ENCODE results near the gene CTAG1B.
A peak's percentile ranks its signal among the peaks of the same experiment; 100 is the strongest.
"Not testable (repeated sequence)": the region's sequence is repeated elsewhere in the genome, so short reads cannot be mapped to it uniquely, and the experiment has no call there.

Gene CTAG1B

DNA sequence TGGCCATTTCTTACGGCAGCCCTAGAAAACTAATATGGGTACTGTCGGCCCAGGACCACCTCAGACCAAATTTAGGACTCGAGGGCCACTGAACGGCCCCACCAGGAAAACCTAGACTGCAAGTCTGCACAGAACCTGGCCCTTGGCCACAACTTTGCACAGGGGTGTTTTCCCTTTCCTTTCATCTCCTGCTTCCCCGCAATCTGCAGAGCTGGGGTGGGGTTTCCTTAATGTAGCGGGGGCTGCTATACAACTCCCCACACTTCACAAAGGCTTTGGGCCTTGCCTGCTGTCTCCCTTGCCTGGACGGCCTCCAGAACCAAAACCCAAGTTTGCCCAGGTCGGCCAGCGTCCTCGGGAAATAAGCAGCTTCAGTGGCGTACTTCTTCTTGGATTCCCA lies 11.9 kb upstream of the CTAG1B start:
- H3K4me1 ChIP-seq (ENCODE audit: insufficient read depth, low read length); H3K4me3 ChIP-seq (ENCODE audit: low read depth in 1 of 2, low read length in 2 of 2); H4K20me1 ChIP-seq (ENCODE audit: insufficient read depth, low read length); H3K27me3 ChIP-seq (ENCODE audit: insufficient read depth, low read length, poor library complexity); DNase-seq; H3K9me3 ChIP-seq (ENCODE audit: insufficient read depth, low read length, severe bottlenecking); ATAC-seq (ENCODE audit: insufficient read depth, low read depth); H3K4me2 ChIP-seq (ENCODE audit: insufficient read depth, low read length); H3K36me3 ChIP-seq (ENCODE audit: insufficient read depth, low read length); H2AFZ ChIP-seq (ENCODE audit: low read depth, low read length); H3K79me2 ChIP-seq (ENCODE audit: insufficient read depth, low read length); H3K9ac ChIP-seq (ENCODE audit: low read depth, low read length); H3K27ac ChIP-seq (ENCODE audit: low read length): not testable (repeated sequence)

- H3K9ac ChIP-seq (ENCODE audit: low read depth, low read length); H3K4me3 ChIP-seq (ENCODE audit: low read depth in 1 of 2, low read length in 2 of 2); H3K4me1 ChIP-seq (ENCODE audit: insufficient read depth, low read length); H3K79me2 ChIP-seq (ENCODE audit: insufficient read depth, low read length); H3K27me3 ChIP-seq (ENCODE audit: insufficient read depth, low read length, poor library complexity); H3K27ac ChIP-seq (ENCODE audit: low read length); H3K9me3 ChIP-seq (ENCODE audit: insufficient read depth, low read length, severe bottlenecking); H2AFZ ChIP-seq (ENCODE audit: low read depth, low read length); H3K36me3 ChIP-seq (ENCODE audit: insufficient read depth, low read length); DNase-seq; H3K4me2 ChIP-seq (ENCODE audit: insufficient read depth, low read length); H4K20me1 ChIP-seq (ENCODE audit: insufficient read depth, low read length): not testable (repeated sequence)
- peak; percentile 80 for ATAC-seq (ENCODE audit: insufficient read depth, low read depth)
Observed at GRCh38 chrX:154628960-154629359, 9.9 kb upstream of the CTAG1B start.

DNA sequence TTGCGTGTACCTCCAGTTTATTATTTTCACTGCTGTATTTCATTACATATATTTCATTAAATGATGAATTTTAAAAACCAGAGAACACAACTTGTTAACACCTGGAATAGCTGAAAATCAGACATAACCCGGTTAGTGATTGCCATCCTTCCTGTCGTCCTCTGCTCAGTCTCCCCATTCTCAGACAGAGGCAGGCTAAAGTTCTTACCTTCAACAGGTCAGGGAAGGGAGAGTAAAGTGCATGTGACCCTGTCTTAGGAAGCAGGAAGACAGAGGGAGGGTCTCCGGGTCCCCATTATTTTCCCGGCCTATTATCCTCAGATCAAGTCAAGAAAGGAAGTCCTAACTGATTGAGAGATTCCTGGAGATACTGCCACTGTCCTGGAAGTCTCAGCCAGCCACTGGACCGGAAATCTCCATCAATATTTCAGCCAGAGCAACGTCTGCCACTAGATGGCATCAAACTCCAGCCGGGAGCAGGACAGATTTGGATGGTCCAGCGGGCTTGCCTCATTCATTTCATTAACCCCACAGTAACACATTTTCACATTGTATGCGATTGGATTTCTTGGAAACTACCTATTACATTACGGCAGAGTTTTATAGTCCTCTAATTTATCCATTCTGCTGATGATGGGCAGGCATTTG lies 1.8 kb upstream of the CTAG1B start:
- not testable (repeated sequence) for H3K4me3 ChIP-seq (ENCODE audit: low read depth in 1 of 2, low read length in 2 of 2); H3K79me2 ChIP-seq (ENCODE audit: insufficient read depth, low read length); H2AFZ ChIP-seq (ENCODE audit: low read depth, low read length); H3K36me3 ChIP-seq (ENCODE audit: insufficient read depth, low read length); H3K4me1 ChIP-seq (ENCODE audit: insufficient read depth, low read length); H3K4me2 ChIP-seq (ENCODE audit: insufficient read depth, low read length); H3K9ac ChIP-seq (ENCODE audit: low read depth, low read length); H3K9me3 ChIP-seq (ENCODE audit: insufficient read depth, low read length, severe bottlenecking); DNase-seq; H3K27ac ChIP-seq (ENCODE audit: low read length); ATAC-seq (ENCODE audit: insufficient read depth, low read depth); H3K27me3 ChIP-seq (ENCODE audit: insufficient read depth, low read length, poor library complexity); H4K20me1 ChIP-seq (ENCODE audit: insufficient read depth, low read length)

DNA sequence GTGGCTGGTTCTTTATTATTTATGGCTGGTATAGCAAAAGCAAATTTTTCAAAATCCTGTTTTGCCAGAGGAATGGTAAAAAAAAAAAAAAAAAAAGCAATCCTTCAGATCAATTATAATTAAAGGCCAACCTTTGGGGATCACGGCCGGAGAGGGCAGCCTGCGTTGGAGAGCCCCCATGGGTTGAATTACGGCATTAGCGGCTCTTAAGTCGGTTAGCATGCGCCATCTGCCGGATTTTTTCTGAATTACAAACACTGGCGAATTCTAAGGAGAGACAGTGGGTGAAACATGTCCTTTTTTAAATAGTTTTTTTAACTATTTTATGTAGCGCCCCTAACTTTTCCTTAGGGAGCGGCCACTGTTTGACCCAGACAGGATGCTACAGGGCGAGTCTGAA lies 5.5 kb downstream of the CTAG1B start:
- not testable (repeated sequence) for H2AFZ ChIP-seq (ENCODE audit: low read depth, low read length); H3K4me2 ChIP-seq (ENCODE audit: insufficient read depth, low read length); H3K27me3 ChIP-seq (ENCODE audit: insufficient read depth, low read length, poor library complexity); H3K9ac ChIP-seq (ENCODE audit: low read depth, low read length); H3K9me3 ChIP-seq (ENCODE audit: insufficient read depth, low read length, severe bottlenecking); H3K4me1 ChIP-seq (ENCODE audit: insufficient read depth, low read length); H3K36me3 ChIP-seq (ENCODE audit: insufficient read depth, low read length); ATAC-seq (ENCODE audit: insufficient read depth, low read depth); DNase-seq; H3K27ac ChIP-seq (ENCODE audit: low read length); H3K79me2 ChIP-seq (ENCODE audit: insufficient read depth, low read length); H3K4me3 ChIP-seq (ENCODE audit: low read depth in 1 of 2, low read length in 2 of 2); H4K20me1 ChIP-seq (ENCODE audit: insufficient read depth, low read length)

DNA sequence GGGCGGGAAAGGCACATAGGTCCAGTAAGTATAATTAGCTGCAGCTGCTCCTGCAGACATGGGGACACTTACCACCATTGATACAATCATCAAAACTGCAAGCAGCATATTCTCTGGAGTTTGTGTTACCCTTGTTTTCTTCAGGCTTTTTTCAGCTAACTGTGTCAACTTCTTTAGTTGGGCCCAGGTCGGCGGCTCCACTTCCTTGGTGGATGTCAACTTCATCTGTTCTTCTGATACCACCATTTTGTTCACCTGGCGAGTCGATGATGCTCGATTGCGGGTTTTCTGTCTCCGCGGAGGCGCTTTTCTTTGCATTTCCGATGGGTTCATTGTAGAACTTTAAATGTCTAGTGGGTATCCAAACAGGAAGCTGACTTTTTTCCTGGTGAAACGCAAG lies 7.9 kb downstream of the CTAG1B start:
- H2AFZ ChIP-seq (ENCODE audit: low read depth, low read length); H3K9me3 ChIP-seq (ENCODE audit: insufficient read depth, low read length, severe bottlenecking): not testable (repeated sequence)

DNA sequence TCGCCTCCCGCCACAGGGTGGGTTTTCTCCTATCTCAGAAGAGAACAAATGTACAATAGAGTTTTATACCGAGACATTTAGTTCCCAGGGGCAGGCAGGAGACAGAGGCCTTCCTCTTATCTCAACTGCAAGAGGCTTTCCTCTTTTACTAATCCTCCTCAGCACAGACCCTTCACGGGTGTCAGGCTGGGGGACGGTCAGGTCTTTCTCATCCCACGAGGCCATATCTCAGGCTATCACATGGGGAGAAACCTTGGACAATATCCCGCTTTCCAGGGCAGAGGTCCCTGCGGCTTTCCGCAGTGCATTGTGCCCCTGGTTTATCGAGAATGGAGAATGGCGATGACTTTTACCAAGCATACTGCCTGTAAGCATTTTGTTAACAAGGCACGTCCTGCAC lies 10.3 kb downstream of the CTAG1B start:
- H4K20me1 ChIP-seq (ENCODE audit: insufficient read depth, low read length); H3K36me3 ChIP-seq (ENCODE audit: insufficient read depth, low read length); H3K4me1 ChIP-seq (ENCODE audit: insufficient read depth, low read length); H3K9ac ChIP-seq (ENCODE audit: low read depth, low read length); H2AFZ ChIP-seq (ENCODE audit: low read depth, low read length); H3K4me2 ChIP-seq (ENCODE audit: insufficient read depth, low read length); H3K9me3 ChIP-seq (ENCODE audit: insufficient read depth, low read length, severe bottlenecking); DNase-seq; H3K27ac ChIP-seq (ENCODE audit: low read length); ATAC-seq (ENCODE audit: insufficient read depth, low read depth); H3K79me2 ChIP-seq (ENCODE audit: insufficient read depth, low read length); H3K4me3 ChIP-seq (ENCODE audit: low read depth in 1 of 2, low read length in 2 of 2); H3K27me3 ChIP-seq (ENCODE audit: insufficient read depth, low read length, poor library complexity): not testable (repeated sequence)

More for the DNA sequence above, 7.9 kb downstream of the CTAG1B start:
- ATAC-seq (ENCODE audit: insufficient read depth, low read depth); H3K9ac ChIP-seq (ENCODE audit: low read depth, low read length); DNase-seq; H3K4me1 ChIP-seq (ENCODE audit: insufficient read depth, low read length); H3K4me3 ChIP-seq (ENCODE audit: low read depth in 1 of 2, low read length in 2 of 2); H3K79me2 ChIP-seq (ENCODE audit: insufficient read depth, low read length); H3K4me2 ChIP-seq (ENCODE audit: insufficient read depth, low read length); H3K36me3 ChIP-seq (ENCODE audit: insufficient read depth, low read length); H3K27me3 ChIP-seq (ENCODE audit: insufficient read depth, low read length, poor library complexity); H4K20me1 ChIP-seq (ENCODE audit: insufficient read depth, low read length); H3K27ac ChIP-seq (ENCODE audit: low read length): not testable (repeated sequence)

- H3K27ac ChIP-seq (ENCODE audit: low read length); ATAC-seq (ENCODE audit: insufficient read depth, low read depth); H3K27me3 ChIP-seq (ENCODE audit: insufficient read depth, low read length, poor library complexity); H4K20me1 ChIP-seq (ENCODE audit: insufficient read depth, low read length); H3K4me1 ChIP-seq (ENCODE audit: insufficient read depth, low read length); H3K4me3 ChIP-seq (ENCODE audit: low read depth in 1 of 2, low read length in 2 of 2); H3K9ac ChIP-seq (ENCODE audit: low read depth, low read length); H3K9me3 ChIP-seq (ENCODE audit: insufficient read depth, low read length, severe bottlenecking); H2AFZ ChIP-seq (ENCODE audit: low read depth, low read length); DNase-seq; H3K4me2 ChIP-seq (ENCODE audit: insufficient read depth, low read length); H3K79me2 ChIP-seq (ENCODE audit: insufficient read depth, low read length); H3K36me3 ChIP-seq (ENCODE audit: insufficient read depth, low read length): not testable (repeated sequence)
Observed at GRCh38 chrX:154607976-154608375, 11.1 kb downstream of the CTAG1B start.
